ENCODE measurements around the gene TP53AIP1. TPM values are rescaled to one million over a fixed set of nuclear protein-coding genes. Genes with fewer than 3 reads are reported as not detected.

The TP53AIP1 gene
- total and polyA plus RNA-seq, 2 experiments from 2014 or later, result 0.83 TPM; not detected in 1

- DNase-seq (ENCODE audit: low read depth in 1 of 2, low spot score in 1 of 2), result no peak
- no peak overlapping the region for H3K27ac ChIP-seq
- H3K4me1 ChIP-seq (ENCODE audit: low read depth), result peaks cover 69% of the 10 kb centered on the region
- no peaks in the 10 kb centered on the region for H3K36me3 ChIP-seq
- TF ChIP-seq, protein P1, sequence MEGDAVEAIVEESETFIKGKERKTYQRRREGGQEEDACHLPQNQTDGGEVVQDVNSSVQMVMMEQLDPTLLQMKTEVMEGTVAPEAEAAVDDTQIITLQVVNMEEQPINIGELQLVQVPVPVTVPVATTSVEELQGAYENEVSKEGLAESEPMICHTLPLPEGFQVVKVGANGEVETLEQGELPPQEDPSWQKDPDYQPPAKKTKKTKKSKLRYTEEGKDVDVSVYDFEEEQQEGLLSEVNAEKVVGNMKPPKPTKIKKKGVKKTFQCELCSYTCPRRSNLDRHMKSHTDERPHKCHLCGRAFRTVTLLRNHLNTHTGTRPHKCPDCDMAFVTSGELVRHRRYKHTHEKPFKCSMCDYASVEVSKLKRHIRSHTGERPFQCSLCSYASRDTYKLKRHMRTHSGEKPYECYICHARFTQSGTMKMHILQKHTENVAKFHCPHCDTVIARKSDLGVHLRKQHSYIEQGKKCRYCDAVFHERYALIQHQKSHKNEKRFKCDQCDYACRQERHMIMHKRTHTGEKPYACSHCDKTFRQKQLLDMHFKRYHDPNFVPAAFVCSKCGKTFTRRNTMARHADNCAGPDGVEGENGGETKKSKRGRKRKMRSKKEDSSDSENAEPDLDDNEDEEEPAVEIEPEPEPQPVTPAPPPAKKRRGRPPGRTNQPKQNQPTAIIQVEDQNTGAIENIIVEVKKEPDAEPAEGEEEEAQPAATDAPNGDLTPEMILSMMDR (IDR thresholded peaks at IDR 0.05; ENCODE audit: low read depth, low read length), result no peak
- H3K9me3 ChIP-seq (ENCODE audit: low read depth), result no peaks in the 10 kb centered on the region
- no peaks in the 10 kb centered on the region for H3K27me3 ChIP-seq
- H3K4me3 ChIP-seq, result no peak overlapping the region
Measured at GRCh38 chr11:128897826-128898225, 44.8 kb downstream of the TP53AIP1 start.

DNA sequence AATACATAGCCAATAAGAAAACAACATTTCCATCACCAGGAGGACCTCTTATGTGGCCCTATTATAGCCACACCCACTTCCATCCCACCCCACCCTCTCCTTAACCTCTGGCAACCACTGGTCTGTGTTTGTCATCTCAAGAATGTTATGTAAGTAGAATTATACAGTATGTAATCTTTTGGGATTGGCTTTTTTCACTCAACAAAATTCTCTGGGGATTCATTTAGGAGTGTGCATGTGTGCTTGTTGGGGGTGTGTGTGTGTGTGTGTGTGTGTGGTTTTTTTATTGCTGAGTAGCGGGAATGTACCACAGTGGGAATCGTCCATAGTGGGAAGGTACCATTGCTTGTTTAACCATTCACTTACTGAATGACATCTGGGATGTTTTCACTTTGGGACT, 46.3 kb downstream of the TP53AIP1 start:
- Histone ChIP-seq H3K27me3 (no peaks in the 10 kb centered on the region), H3K9me3 (ENCODE audit: low read depth) (no peaks in the 10 kb centered on the region), H3K4me3 (no peak overlapping the region), H3K36me3 (no peaks in the 10 kb centered on the region), H3K4me1 (ENCODE audit: low read depth) (peaks cover 63% of the 10 kb centered on the region), H3K27ac (peak overlapping the region; percentile 87)
- no peak for DNase-seq (ENCODE audit: low read depth in 1 of 2, low spot score in 1 of 2)
- TF ChIP-seq, protein P1 (IDR thresholded peaks at IDR 0.05; ENCODE audit: low read depth, low read length), result no peak

DNA sequence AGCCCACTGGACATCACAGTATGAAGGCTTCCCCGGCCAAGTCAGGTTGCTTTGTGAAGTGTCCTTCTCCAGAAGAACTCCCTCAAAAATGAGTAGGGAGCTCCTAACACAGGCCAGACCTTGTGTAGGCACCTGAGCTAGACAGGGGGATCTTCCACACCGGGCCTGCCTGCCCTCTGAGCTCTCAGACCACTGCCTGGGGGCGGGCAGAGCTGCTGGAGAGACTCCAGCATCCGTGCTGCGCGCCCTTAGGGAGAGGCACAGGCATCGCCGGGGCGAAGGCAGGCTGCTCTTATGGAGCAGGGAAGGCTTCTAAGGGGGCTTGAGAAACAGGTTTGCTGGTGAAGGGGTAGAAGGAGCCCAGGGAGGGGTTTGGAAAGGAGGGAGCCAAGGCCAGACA, 47.1 kb downstream of the TP53AIP1 start:
- H3K9me3 ChIP-seq (ENCODE audit: low read depth), result no peaks in the 10 kb centered on the region
- H3K4me3 ChIP-seq, result no peak overlapping the region
- H3K27me3 ChIP-seq, result no peaks in the 10 kb centered on the region
- DNase-seq (ENCODE audit: low read depth in 1 of 2, low spot score in 1 of 2), result no peak
- TF ChIP-seq, protein P1 (IDR thresholded peaks at IDR 0.05; ENCODE audit: low read depth, low read length), result no peak
- H3K4me1 ChIP-seq (ENCODE audit: low read depth), result peaks cover 61% of the 10 kb centered on the region
- H3K36me3 ChIP-seq, result no peaks in the 10 kb centered on the region
- H3K27ac ChIP-seq, result peak overlapping the region; percentile 87

- Histone ChIP-seq H3K4me1 (ENCODE audit: low read depth) (peaks cover 66% of the 10 kb centered on the region), H3K36me3 (no peaks in the 10 kb centered on the region), H3K4me3 (peak overlapping the region; percentile 76), H3K27me3 (no peaks in the 10 kb centered on the region), H3K27ac (peak overlapping the region; percentile 87), H3K9me3 (ENCODE audit: low read depth) (no peaks in the 10 kb centered on the region)
- DNase-seq (ENCODE audit: low read depth in 1 of 2, low spot score in 1 of 2), result peak in 1 of 2 donors; percentile 86
- TF ChIP-seq, protein P1 (IDR thresholded peaks at IDR 0.05; ENCODE audit: low read depth, low read length), result no peak
Measured at GRCh38 chr11:128894685-128895084, 48.0 kb downstream of the TP53AIP1 start.

GRCh38 chr11:128894286-128894681, 48.4 kb downstream of the TP53AIP1 start:
- TF ChIP-seq, protein P1 (IDR thresholded peaks at IDR 0.05; ENCODE audit: low read depth, low read length), result no peak
- H3K4me1 ChIP-seq (ENCODE audit: low read depth), result peaks cover 70% of the 10 kb centered on the region
- no peaks in the 10 kb centered on the region for H3K9me3 ChIP-seq (ENCODE audit: low read depth)
- peak overlapping the region; percentile 87 for H3K27ac ChIP-seq
- no peaks in the 10 kb centered on the region for H3K36me3 ChIP-seq
- H3K4me3 ChIP-seq, result peak overlapping the region; percentile 76
- no peaks in the 10 kb centered on the region for H3K27me3 ChIP-seq
- DNase-seq (ENCODE audit: low read depth in 1 of 2, low spot score in 1 of 2), result no peak
